ENCODE measurements around the gene SALL4. TPM values are rescaled to one million over a fixed set of nuclear protein-coding genes. Genes with fewer than 3 reads are reported as not detected.

Gene SALL4
- total and polyA plus RNA-seq, 9 of the 15 experiments (the other 6 are each of a cell fraction or from before 2014, with no cell fraction given): 0.03 to 0.07 TPM; not detected in 7

DNA sequence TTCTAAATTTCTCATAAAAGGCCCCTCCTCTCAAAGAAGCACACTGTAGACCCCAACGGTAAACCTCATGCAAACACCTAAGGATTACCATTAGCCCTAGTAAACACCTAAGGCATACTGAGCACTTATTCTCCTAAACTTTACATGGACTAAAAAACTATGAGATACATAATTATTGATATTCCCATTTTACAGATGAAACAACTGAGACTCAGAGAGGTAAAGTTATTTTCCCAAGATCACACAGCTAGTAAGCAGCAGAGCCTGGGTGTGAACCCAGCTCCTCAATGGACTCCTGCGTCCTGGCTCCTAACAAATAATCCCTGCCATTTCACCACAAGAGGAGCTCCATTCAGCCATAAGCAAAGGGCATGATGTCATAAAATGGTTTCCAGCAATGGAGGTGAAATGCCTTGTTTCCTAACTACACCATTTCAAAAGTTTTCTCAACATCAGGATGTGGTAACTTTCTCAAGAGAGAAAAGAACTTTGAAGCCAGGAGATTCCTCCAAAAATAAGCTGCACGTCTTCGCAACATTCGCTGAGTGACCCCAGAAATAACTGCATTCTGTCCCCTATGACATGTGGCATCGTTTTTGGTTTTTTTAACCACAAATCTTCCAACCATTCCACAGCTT, 38.2 kb downstream of the SALL4 start (continued):
- TF ChIP-seq ADNP (tag; IDR thresholded peaks at IDR 0.05) (peak; percentile 37; the same call in 1 of the 2 replicates), ZNF79 (CRISPR knock-in tag; IDR thresholded peaks at IDR 0.05; ENCODE audit: low read depth) (no peak), MAZ (CRISPR knock-in tag; conservative IDR thresholded peaks at IDR 0.05 in 1 of 2, IDR thresholded peaks at IDR 0.05 in 1 of 2) (no peak), DPF2 (IDR thresholded peaks at IDR 0.05) (no peak), BCOR (IDR thresholded peaks at IDR 0.05) (peak; percentile 45; the same call in 1 of the 2 replicates), ZNF140 (CRISPR knock-in tag; IDR thresholded peaks at IDR 0.05) (no peak), ZBTB8A (IDR thresholded peaks at IDR 0.05; ENCODE audit: partially characterized antibody) (no peak), RBM17 (IDR thresholded peaks at IDR 0.05; ENCODE audit: borderline replicate concordance, low read depth, low read length) (no peak), NR2C2 (CRISPR knock-in tag; IDR thresholded peaks at IDR 0.05) (no peak), NR2C2 (tag; IDR thresholded peaks at IDR 0.05) (no peak), ZNF224 (CRISPR knock-in tag; IDR thresholded peaks at IDR 0.05) (no peak), RHOXF2B (CRISPR knock-in tag; conservative IDR thresholded peaks at IDR 0.05) (no peak)

GRCh38 chr20:51760905-51761546, 41.3 kb downstream of the SALL4 start:
- POLR2A ChIA-PET: no interaction called here
- Histone ChIP-seq H3K9me1 (ENCODE audit: control insufficient read depth, insufficient read depth, low read length) (no peaks in the 10 kb centered on the region), H3K27ac (ENCODE audit: extremely low read depth, low read depth, low read length) (no peak overlapping the region), H3K4me3 (no peak overlapping the region), H2AFZ (ENCODE audit: low read depth, low read length) (no peak overlapping the region), H3K36me3 (ENCODE audit: control insufficient read depth, insufficient read depth, low read length) (no peaks in the 10 kb centered on the region), H3K27me3 (ENCODE audit: control insufficient read depth in 2 of 2, insufficient read depth in 2 of 2, low read length in 2 of 2) (peaks cover 6 to 36% of the 10 kb centered on the region in 2 experiments; a peak in 3 of 5 replicates), H3K4me2 (ENCODE audit: insufficient read depth, low read length) (no peak overlapping the region), H3K4me1 (replicated peaks in 1 of 2; ENCODE audit: control insufficient read depth in 2 of 2, insufficient read depth in 2 of 2, low read length in 2 of 2) (no peaks in the 10 kb centered on the region; a peak in 1 of 5 replicates), H4K20me1 (replicated peaks; ENCODE audit: control insufficient read depth, insufficient read depth, low read length) (no peaks in the 10 kb centered on the region), H3K79me2 (ENCODE audit: control insufficient read depth, insufficient read depth, low read length) (no peaks in the 10 kb centered on the region), H3K9me3 (replicated peaks; ENCODE audit: control insufficient read depth, insufficient read depth, low read depth, low read length) (no peaks in the 10 kb centered on the region), H3K9ac (ENCODE audit: insufficient read depth in 1 of 2, low read depth in 2 of 2, low read length in 2 of 2) (no peak overlapping the region)
- ATAC-seq (no peak), DNase-seq (ENCODE audit: extremely low read depth in 1 of 4, low spot score in 3 of 4) (no peak), FAIRE-seq (no peak)
- BruUV-seq (replicated peaks): no TSS peak
- CTCF ChIA-PET (ENCODE audit: low intra/inter-chr PET ratio): no interaction called here
- WGBS (ENCODE audit: insufficient coverage, low coverage, missing lambda C conversion rate): 18% methylated on average over 11 of the region's 14 CpGs
- in situ Hi-C loops (cut with MboI) (no loop called here), intact Hi-C loops (cut with micrococcal nuclease) (no loop called here)
- no peak for TF ChIP-seq COPS2 (conservative IDR thresholded peaks at IDR 0.05)
- no peak for TF ChIP-seq ZNF584 (CRISPR knock-in tag; IDR thresholded peaks at IDR 0.05; ENCODE audit: low read depth)
- TF ChIP-seq, protein P1, sequence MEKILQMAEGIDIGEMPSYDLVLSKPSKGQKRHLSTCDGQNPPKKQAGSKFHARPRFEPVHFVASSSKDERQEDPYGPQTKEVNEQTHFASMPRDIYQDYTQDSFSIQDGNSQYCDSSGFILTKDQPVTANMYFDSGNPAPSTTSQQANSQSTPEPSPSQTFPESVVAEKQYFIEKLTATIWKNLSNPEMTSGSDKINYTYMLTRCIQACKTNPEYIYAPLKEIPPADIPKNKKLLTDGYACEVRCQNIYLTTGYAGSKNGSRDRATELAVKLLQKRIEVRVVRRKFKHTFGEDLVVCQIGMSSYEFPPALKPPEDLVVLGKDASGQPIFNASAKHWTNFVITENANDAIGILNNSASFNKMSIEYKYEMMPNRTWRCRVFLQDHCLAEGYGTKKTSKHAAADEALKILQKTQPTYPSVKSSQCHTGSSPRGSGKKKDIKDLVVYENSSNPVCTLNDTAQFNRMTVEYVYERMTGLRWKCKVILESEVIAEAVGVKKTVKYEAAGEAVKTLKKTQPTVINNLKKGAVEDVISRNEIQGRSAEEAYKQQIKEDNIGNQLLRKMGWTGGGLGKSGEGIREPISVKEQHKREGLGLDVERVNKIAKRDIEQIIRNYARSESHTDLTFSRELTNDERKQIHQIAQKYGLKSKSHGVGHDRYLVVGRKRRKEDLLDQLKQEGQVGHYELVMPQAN (IDR thresholded peaks at IDR 0.05; ENCODE audit: borderline replicate concordance): no peak
- TF ChIP-seq, protein P2, sequence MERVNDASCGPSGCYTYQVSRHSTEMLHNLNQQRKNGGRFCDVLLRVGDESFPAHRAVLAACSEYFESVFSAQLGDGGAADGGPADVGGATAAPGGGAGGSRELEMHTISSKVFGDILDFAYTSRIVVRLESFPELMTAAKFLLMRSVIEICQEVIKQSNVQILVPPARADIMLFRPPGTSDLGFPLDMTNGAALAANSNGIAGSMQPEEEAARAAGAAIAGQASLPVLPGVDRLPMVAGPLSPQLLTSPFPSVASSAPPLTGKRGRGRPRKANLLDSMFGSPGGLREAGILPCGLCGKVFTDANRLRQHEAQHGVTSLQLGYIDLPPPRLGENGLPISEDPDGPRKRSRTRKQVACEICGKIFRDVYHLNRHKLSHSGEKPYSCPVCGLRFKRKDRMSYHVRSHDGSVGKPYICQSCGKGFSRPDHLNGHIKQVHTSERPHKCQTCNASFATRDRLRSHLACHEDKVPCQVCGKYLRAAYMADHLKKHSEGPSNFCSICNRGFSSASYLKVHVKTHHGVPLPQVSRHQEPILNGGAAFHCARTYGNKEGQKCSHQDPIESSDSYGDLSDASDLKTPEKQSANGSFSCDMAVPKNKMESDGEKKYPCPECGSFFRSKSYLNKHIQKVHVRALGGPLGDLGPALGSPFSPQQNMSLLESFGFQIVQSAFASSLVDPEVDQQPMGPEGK (CRISPR knock-in tag; IDR thresholded peaks at IDR 0.05; ENCODE audit: borderline replicate concordance): no peak
- no peak for TF ChIP-seq TGIF2 (CRISPR knock-in tag; IDR thresholded peaks at IDR 0.05)
- TF ChIP-seq ZNF316 (IDR thresholded peaks at IDR 0.05): peak; percentile 27; the same call in 1 of the 2 replicates
- TF ChIP-seq ZNF785 (CRISPR knock-in tag; IDR thresholded peaks at IDR 0.05): no peak

Measured in K562 (cell line).